Prostate gland (tissue), 2 donors: ENCODE measurements around the gene R3HDM2. TPM values are rescaled to one million over a fixed set of nuclear protein-coding genes. Genes with fewer than 3 reads are reported as not detected.

Experiments used
- DNase-seq: peaks from one replicate; pipeline ENCODE4 v3.0.0-alpha.2; 2019; ENCODE audit warnings: low spot score
- H3K27ac ChIP-seq, 2 donors: fragments of 200-600 bp; sonication (generic); 2 replicates each; pipeline ENCODE4 v1.5.1; 2017 to 2019
- H3K27me3 ChIP-seq: fragments of 200-600 bp; sonication (generic); replicated peaks from 2 replicates; pipeline ENCODE4 v1.5.1; 2019; ENCODE audit not compliant: insufficient read depth
- H3K36me3 ChIP-seq, 2 donors: fragments of 200-600 bp; sonication (generic); 1 replicate in 1 of 2; 2 replicates in 1 of 2; pipeline versions ENCODE4 v1.5.1 to v1.8.1; 2017 to 2019
- H3K4me1 ChIP-seq: fragments of 200-600 bp; sonication (generic); replicated peaks from 2 replicates; pipeline ENCODE4 v1.5.1; 2019
- H3K4me3 ChIP-seq, 2 donors: fragments of 200-600 bp; sonication (generic); 2 replicates each; pipeline ENCODE4 v1.5.1; 2017 to 2019
- H3K9me3 ChIP-seq: fragments of 200-600 bp; sonication (generic); 2 replicates; pipeline ENCODE4 v1.5.1; 2017
- POLR2A ChIP-seq: fragments of 450-650 bp; IDR thresholded peaks from one replicate; pipeline ENCODE4 v1.6.1; 2016; ENCODE audit warnings: antibody characterized with exemption, mild to moderate bottlenecking
- POLR2AphosphoS5 ChIP-seq: sonication (generic); formaldehyde crosslinking; IDR thresholded peaks from one replicate; pipeline ENCODE4 v1.6.1; 2017; ENCODE audit warnings: antibody characterized with exemption
- WGBS: methylation state at CpG from one replicate; pipeline ENCODE4 v1.1.5; 2018; 5-methylcytosine and 5-hydroxymethylcytosine counted together
- intact Hi-C: fragments of 100-400 bp; cut with DNase I; formaldehyde crosslinking; loops from one replicate; pipeline ENCODE4 v1.14.2; 2022
- total RNA-seq, 2 donors: library from RNA; depleted of rRNA; stranded (reverse); fragments of >200 nt; gene quantifications; one replicate each; pipeline ENCODE4 v1.1.0, GENCODE V29; 2016
- TF ChIP-seq, protein P1 (sequence below), 4 experiments: fragments of 200-600 bp in 2 of 4; fragments of 450-650 bp in 2 of 4; sonication (generic) in 2 of 4; IDR thresholded peaks; 1 replicate in 3 of 4; 2 replicates in 1 of 4; pipeline ENCODE4 v1.5.1; 2016 to 2019; ENCODE audit warnings: antibody characterized with exemption in 4 of 4, mild to moderate bottlenecking in 2 of 4, moderate library complexity in 2 of 4

Gene R3HDM2
- total RNA-seq, 2 donors from 2014 or later, result 38.7 to 80.9 TPM

DNA sequence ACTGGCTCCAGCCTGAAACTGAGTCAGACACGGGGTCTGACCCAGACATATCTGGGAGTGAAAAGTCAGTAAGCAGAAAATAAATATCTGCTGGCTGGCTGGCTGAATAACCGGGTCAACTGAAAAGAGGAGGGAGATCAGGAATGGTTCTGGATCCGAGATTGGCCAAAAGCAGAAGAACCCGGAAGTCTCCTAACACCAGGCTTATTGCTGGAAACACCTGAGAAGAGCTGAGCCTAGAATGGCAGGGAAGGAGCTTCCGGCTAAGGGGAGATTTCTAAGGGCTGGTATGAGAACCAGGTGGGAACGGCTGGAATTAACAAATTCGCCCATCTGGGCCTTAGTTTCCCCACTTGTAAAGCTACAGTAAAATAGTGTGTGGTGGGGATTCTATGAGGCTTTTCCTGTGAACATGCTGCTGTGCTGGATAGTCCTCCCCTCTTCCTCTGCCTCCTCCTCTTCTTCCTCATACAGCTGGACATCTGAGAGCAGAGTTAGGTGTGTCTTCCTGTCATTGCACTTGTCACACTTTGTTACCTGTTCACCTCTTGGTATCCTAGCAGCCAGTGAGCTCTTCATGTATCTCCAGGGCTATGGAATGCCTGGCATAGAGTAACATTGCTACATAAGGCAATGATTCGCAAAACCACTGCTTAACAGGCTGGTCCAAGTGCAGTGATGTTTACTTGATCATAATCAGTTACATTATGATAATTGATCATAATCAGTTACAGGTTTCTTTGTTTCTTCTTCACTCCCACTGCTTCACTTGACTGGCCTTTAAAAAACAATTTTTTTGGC is 203.3 kb downstream of the R3HDM2 start:
- Histone ChIP-seq H3K4me1 (peaks cover 9% of the 10 kb centered on the region), H3K36me3 (no peaks in the 10 kb centered on the region), H3K27me3 (peaks cover 7% of the 10 kb centered on the region), H3K9me3 (no peaks in the 10 kb centered on the region), H3K4me3 (no peak overlapping the region), H3K27ac (no peak overlapping the region)
- no peak for TF ChIP-seq POLR2AphosphoS5
- TF ChIP-seq, protein P1, sequence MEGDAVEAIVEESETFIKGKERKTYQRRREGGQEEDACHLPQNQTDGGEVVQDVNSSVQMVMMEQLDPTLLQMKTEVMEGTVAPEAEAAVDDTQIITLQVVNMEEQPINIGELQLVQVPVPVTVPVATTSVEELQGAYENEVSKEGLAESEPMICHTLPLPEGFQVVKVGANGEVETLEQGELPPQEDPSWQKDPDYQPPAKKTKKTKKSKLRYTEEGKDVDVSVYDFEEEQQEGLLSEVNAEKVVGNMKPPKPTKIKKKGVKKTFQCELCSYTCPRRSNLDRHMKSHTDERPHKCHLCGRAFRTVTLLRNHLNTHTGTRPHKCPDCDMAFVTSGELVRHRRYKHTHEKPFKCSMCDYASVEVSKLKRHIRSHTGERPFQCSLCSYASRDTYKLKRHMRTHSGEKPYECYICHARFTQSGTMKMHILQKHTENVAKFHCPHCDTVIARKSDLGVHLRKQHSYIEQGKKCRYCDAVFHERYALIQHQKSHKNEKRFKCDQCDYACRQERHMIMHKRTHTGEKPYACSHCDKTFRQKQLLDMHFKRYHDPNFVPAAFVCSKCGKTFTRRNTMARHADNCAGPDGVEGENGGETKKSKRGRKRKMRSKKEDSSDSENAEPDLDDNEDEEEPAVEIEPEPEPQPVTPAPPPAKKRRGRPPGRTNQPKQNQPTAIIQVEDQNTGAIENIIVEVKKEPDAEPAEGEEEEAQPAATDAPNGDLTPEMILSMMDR (IDR thresholded peaks at IDR 0.05), result no peak
- DNase-seq, result no peak
- WGBS, result 60% methylated on average over 8 of the region's 8 CpGs
- intact Hi-C loops, result no loop called here

DNA sequence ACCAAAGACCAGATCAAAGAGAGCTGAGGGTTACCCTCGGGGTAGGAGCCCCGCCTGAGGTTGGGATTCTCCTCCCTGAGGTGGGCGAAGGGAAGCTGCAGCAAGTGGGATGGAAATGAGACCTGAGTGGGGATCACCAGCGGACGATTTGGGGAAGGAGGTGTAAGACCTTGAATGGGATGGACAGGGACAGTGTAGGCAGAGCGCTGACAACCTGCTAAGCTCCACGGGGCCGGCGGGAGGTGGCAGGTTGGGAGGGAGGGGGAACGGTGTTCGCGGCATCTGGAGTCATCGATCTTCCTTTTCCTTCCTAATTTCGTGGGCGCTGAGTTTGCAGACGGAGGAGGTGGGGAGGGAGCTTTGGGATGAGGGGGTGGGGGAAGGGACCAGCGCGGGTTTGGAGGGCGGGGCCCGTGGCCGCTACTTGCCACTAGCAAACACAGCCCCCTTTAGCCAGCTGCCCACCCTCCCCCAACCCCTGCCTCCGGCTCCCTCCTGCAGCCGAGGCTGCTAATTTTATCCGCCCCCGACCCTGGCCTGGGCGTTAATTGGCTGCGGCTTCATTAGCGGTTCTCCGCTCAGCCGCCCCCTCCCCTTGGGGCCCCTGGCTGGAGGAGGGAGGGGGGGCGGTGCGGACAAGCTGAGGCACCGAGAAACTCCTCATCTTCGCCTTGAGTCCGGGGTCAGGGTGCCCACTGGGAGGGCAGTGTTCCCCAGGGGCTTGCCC is 204.1 kb downstream of the R3HDM2 start:
- Histone ChIP-seq H3K9me3 (no peaks in the 10 kb centered on the region), H3K27me3 (peaks cover 7% of the 10 kb centered on the region), H3K4me1 (peaks cover 9% of the 10 kb centered on the region), H3K36me3 (no peaks in the 10 kb centered on the region), H3K4me3 (no peak overlapping the region), H3K27ac (no peak overlapping the region)
- TF ChIP-seq, protein P1 (IDR thresholded peaks at IDR 0.05), result no peak
- TF ChIP-seq POLR2AphosphoS5 (no peak), POLR2A (no peak)
- WGBS, result 25% methylated on average over 35 of the region's 35 CpGs
- intact Hi-C loops, result no loop called here
- DNase-seq, result no peak

DNA sequence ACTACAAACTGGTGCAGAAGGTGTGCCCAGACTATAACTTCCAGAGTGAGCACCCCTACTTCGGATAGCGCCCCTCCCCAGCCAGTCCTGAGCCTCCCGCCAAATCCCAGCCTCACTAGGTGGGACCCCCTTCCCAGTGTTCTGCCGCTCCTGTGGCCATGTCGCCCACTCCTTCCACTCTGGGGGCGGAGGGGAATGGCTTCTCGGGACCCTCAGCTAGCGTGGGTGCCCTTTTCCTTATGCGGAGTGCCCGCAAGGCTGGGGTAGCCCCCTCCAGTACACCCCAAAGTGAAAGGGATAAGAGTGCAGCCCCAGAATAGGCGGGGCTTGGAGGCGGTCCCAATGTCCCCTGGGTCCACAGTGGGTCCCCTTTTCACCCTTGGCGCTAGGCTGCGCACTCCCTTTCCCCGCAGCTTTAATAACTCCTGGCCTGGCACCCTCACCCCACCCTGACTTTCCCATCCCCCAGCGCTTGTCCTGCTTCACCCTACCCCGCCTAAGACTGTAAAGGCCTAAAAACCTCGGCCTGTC is 205.1 kb downstream of the R3HDM2 start:
- peaks cover 7% of the 10 kb centered on the region for H3K27me3 ChIP-seq
- TF ChIP-seq POLR2A, result no peak
- TF ChIP-seq, protein P1 (IDR thresholded peaks at IDR 0.05), result no peak
- H3K9me3 ChIP-seq, result no peaks in the 10 kb centered on the region
- H3K27ac ChIP-seq, result no peak overlapping the region
- peaks cover 9% of the 10 kb centered on the region for H3K4me1 ChIP-seq
- 48% methylated on average over 17 of the region's 18 CpGs for WGBS
- intact Hi-C loops, result no loop called here
- H3K36me3 ChIP-seq, result no peaks in the 10 kb centered on the region
- H3K4me3 ChIP-seq, result no peak overlapping the region
- no peak for DNase-seq

DNA sequence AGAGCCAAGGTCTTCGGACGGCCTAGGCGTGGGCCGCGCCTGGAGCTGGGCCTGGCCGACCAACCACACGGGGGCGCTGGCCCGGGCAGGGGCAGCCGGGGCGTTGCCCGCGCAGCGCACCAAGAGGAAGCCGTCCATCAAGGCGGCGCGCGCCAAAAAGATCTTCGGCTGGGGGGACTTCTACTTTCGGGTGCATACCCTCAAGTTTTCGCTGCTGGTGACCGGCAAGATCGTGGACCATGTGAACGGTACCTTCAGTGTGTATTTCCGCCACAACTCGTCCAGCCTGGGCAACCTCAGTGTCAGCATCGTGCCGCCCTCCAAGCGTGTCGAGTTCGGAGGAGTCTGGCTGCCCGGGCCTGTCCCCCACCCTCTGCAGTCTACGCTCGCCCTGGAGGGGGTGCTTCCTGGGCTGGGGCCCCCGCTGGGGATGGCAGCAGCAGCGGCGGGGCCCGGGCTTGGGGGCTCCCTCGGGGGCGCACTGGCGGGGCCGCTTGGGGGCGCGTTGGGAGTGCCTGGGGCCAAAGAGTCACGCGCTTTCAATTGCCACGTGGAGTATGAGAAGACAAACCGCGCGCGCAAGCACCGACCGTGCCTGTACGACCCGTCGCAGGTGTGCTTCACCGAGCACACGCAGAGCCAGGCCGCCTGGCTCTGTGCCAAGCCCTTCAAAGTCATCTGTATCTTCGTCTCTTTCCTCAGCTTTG is 205.7 kb downstream of the R3HDM2 start:
- Histone ChIP-seq H3K9me3 (no peaks in the 10 kb centered on the region), H3K27ac (no peak overlapping the region), H3K36me3 (no peaks in the 10 kb centered on the region), H3K27me3 (peaks cover 7% of the 10 kb centered on the region), H3K4me1 (peaks cover 3% of the 10 kb centered on the region), H3K4me3 (no peak overlapping the region)
- TF ChIP-seq POLR2A (no peak), POLR2AphosphoS5 (no peak)
- TF ChIP-seq, protein P1 (IDR thresholded peaks at IDR 0.05), result peak in 2 of 4 experiments; percentile 12 to 64
- WGBS, result 10% methylated on average over 19 of the region's 61 CpGs
- intact Hi-C loops, result no loop called here
- no peak for DNase-seq
